Ureter (tissue), 1 donor: ENCODE results near the gene DCTN1. TPM values are rescaled to one million over a fixed set of nuclear protein-coding genes. Genes with fewer than 3 reads are reported as not detected.

Source experiments
- DNase-seq: peaks from one replicate; pipeline ENCODE4 v3.0.0-alpha.2; 2020; ENCODE audit warnings: low spot score
- total RNA-seq: library from RNA; stranded (reverse); gene quantifications from one replicate; pipeline ENCODE4 v1.2.4, GENCODE V29; 2023
- donor health status: DM: yes; HTN: yes; CAD: no.

The DCTN1 gene
- total RNA-seq, 1 donor from 2014 or later: 143 TPM

DNA sequence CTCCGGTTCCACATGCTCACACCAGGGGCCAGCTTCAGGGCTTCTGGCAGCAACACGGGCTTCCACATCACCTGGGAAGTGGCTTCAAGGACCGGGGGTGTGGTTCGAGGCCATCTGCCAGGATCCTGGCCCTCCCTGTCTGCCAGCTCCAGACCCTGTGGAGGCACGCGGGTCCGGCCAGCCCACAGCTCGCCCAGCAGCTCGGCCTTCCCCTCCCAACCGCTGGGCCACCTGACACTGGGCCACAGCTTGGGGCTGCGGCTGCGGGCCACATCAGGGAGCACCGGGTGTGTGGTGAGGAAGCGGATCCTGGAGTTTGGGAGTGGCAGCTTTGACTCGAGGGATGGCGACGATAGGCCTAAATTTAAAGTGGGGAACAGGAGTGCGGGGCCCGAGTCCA, 34.3 kb upstream of the DCTN1 start:
- DNase-seq: no peak

DNA sequence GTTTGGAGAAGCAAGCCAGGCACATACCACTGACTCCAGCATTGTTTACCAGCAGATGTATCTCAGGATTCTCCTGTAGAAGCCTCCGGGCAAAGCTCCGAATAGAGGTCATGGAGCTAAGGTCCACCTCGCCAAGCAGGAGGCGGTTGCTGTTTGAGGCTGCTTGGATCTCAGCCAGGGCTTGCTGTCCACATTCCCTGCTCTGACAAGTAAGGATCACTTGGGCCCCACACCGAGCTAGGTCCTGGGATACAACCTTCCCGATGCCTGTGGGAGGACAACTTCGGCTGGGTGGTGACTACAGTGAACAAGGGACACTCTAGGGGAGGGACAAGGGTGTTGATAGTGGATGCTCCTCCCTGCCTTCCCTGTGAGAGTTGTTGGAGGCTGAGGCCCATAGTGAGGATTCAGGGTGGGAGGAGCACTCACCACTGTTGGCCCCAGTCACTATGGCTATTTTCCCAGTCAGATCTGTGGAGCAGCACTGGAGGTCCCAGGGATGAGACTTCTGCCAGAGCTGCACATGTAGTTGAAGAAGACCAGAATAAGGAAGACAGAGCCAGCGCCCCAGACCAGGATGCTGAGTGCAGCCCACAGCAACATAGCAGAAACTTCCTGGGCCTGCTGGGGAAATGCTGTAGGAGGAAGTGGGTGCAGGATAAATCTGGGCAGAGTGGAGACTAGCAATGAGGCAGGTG, 33.0 kb upstream of the DCTN1 start:
- no peak for DNase-seq

GRCh38 chr2:74407682-74408081, 27.6 kb upstream of the DCTN1 start:
- DNase-seq: no peak

DNA sequence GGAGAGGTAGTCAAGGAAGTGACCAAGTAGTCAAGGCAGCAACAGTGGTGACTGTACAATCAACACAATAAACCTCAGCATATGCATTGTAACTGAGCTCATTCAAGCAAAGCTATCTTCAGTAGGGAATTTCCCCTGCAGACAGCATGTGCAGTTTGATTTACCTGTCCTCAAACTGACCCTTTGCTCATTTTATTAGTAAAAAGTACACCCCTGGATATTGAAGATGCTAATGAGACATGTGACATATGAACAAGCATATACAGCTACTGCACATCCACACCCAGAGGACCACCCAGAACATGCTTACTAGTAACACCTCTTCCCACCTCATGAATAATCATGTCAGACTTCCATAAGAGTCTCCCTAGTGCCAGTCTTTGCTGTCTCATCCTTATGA, 25.9 kb upstream of the DCTN1 start:
- DNase-seq: no peak

GRCh38 chr2:74401891-74402290, 21.8 kb upstream of the DCTN1 start:
- DNase-seq: no peak

DNA sequence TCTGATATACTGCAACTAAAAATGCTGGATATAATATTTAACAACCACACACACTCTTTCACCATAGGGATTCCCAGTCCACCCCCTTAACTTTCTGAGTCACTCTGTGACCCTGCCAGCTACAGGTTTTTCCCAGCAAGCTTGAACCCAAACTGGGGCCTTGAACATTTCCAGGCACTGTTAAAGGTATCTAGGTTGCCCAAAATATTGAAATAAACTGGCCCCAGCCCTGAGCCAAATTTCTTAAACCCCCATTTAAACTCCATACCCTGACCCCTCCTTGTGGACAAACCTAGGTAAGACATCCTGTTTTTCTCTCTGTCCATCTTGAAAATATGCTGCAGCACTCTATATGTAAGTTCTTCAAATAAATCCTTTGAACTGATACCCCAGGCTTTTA, 19.7 kb upstream of the DCTN1 start:
- DNase-seq: no peak

GRCh38 chr2:74396149-74396548, 16.0 kb upstream of the DCTN1 start:
- no peak for DNase-seq

DNA sequence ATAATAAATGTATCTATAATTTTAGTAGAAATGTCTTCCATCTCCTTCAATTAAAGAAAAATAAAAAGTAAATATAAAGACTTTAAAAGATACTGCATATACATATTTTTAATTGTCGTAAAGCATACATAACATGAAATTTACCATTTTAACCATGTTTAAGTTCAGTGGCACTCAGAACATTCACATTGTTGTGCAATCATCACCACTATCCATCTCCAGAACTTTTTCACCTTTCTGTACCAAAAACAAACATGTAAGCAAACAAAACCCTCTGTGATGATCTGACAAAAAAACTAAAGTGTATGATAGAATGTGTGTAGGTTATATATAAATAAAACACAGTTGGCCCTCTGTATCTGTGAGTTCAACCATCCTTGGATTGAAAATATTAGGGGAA, 13.4 kb upstream of the DCTN1 start:
- no peak for DNase-seq

GRCh38 chr2:74392449-74392743, 12.3 kb upstream of the DCTN1 start:
- DNase-seq: no peak

DNA sequence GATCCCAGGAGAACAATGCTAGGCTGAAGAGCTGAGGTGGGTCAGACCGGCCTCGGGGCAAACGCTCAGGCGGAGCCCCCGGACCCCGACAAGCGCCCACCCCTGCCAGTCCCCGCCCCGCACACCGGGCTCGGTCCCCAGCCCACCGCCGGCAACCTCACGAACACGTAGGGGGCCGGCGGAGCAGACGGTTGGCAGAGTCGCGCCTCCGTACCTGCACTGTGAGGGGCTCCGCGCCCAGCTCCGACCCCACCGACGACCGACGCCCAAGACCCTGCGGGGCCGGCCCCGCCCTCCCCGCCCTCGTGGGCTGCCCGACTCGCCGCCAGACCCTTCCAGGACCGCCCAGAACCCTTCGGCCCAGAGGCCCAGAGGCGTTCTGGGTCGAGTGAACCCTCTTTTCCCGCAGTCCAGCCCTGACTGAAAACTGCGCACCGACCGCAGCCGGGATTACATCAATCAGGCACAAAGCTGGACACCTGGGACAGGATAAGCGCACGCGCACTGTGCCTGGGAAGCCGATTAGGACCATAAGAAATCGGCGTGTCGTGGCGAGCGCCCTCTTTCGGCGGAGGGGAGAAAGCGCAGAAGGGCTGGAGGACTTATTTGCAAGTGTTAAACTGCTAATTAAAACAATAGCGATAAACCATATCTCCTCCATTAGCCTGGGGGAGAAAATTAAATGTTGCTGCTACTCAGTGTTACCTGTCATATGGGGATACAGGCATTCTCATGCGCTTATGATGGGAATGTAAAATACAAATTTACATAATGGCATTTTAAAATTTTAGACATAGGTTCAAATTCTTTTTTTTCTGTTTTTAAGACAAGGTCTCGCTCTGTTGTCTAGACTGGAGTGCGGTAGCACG, 11.7 kb upstream of the DCTN1 start:
- peak; percentile 94 for DNase-seq

- no peak for DNase-seq
Observed at GRCh38 chr2:74391209-74391579, 11.1 kb upstream of the DCTN1 start.

DNA sequence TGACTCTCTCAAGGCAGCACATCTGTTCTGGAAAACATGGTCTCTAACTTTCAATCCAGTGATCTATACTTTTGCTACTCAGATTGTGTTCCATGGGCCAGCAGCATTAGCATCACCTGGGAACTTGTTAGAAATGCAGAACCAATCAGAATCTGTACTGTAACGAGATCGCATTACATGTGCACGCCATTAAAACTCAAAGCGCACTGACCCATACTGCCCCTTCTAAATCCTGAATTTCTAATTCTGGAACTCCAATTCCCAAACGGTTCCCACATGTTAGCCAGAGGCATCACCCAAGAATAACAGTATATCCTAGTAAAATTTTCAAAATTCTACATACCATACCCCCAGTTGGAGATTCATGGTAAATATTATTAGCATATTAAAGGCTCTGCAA, 10.5 kb upstream of the DCTN1 start:
- no peak for DNase-seq

GRCh38 chr2:74387346-74387745, 7.2 kb upstream of the DCTN1 start:
- no peak for DNase-seq

DNA sequence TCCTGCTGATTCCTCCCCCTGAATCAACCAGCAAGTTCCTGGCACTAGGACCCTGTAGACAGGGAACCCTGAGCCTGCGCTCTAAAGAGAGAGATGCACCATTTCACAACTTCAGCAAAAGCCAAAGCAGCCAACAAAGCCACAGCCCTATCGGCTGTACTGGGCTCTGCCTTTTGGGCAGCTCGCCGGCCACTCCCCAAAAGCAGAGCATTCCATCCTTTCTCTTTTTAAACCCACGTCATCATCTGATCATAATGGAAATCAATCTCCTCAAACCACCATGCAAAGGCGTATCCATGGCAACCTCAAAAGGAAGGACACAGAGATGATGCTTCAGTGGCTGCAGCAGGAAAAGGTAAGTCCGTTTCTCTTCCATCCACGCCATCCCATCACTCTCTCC, 5.3 kb upstream of the DCTN1 start:
- no peak for DNase-seq

- DNase-seq: no peak
Observed at GRCh38 chr2:74384051-74384450, 3.9 kb upstream of the DCTN1 start.

DNA sequence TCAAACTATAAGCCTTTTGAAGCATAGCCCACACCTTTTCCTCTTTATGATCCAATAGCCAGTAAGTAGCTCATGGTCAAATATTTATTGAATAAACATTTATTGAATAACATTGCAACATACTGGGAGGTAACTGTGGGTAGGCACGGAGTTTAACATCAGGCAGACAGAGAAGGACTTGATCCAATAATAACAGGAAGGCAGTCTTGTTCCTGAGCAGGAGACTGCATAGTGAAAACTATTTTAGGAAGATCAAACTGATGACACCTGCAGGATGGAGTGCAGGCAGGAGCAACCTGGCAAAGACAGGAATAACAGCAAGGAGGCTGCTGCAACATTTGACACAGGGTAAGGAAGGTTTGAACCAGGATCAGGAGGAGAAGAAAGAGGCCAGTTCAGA, 3.1 kb upstream of the DCTN1 start:
- DNase-seq: no peak

DNA sequence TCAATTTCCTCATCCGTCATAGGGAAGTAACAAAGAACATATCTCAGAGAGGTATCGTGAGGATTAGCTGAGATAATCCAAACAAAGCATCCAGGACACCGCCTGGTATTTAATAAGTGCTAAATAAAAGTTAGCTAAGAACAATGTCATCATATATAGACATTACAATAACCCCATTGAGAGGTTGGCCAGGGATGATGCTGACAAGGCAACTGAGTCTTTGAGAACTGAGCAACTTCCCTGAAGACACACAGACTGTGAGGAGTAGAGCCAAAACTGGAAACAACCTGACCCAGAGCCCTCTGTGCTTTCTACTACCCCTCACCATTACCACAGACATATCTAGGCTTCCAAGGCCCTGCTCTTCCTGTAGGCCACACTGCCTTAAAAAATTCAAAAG, 1.6 kb upstream of the DCTN1 start:
- no peak for DNase-seq

GRCh38 chr2:74378007-74378406, 2.1 kb downstream of the DCTN1 start:
- no peak for DNase-seq

- DNase-seq: no peak
Observed at GRCh38 chr2:74375838-74376237, 4.3 kb downstream of the DCTN1 start.

DNA sequence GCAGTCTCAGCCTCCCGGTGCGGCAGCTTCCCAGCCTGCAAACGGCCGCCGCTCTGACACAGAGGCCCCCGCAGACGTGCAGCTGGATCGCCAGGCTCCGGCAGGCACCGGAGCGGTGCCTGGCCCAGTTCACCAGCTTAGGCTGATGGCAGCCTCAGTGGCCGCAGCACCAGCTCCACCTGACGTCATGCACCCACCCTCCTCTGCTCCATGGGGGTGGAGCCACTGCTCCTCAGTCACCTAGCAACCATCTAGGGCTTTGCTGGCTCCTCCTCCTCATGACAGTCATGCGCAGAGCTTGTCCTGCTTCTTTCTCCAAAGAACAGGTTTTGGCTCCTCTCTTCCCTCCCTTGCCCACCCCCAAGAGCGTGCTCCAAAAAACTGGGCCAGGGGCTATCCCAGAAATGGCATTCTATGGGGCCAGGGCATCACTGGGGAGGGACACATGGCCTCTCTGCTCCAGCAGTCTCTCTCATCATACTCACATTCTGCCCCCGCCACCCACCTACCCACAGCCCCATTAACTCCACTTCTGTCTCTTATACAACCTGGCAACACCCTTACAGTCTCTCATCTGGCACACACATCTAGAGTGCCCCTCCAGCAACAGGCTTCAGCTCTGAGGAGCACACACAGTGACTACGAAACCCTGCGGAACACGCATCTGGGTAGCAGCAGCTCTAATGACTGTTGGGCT, 5.5 kb downstream of the DCTN1 start:
- DNase-seq: peak; percentile 53

DNA sequence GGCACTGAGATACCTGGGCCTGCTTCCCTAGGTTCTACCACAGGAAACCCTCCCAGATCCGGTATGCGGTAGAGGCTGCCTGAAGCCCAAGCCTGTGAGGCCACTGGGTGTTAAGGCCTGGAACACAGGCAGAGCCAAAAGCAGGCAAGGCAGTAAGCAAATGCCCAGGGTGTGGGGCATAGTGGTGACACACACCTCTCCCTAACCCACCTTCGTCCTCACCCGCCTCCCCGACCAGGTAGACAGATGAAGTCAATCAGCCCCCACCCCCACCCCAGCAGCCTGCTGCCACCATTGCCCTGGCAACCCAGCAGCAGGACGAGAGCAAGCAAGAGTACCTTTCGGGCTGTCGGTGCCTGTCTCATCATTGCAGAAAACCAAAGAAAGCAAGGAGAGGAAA, 6.1 kb downstream of the DCTN1 start:
- no peak for DNase-seq

- no peak for DNase-seq
Observed at GRCh38 chr2:74373221-74373676, 6.9 kb downstream of the DCTN1 start.

DNA sequence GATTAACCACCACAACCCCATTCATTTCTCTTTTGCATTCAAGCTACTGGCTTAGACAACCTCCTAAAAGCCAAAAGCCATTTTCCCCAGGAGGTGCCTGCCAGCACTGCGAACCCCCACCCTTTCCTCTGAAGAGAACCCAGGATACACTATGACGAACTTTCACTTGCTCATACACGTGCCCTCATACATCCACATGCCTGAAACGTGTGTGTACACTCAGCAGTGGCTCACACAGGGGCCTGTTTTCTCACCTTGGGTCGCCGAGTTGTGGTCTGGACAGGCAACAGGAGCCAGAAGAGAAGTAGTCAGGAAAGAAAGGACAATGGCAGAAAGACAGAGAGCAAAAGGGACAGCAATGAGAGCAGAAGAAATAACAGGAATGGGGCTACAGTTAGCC, 7.4 kb downstream of the DCTN1 start:
- no peak for DNase-seq
